HG02938 (cell line): ENCODE measurements around the gene PLPPR5.

Experiments
- ATAC-seq: cut with Tn5 transposase; IDR thresholded peaks from one replicate; pipeline ENCODE4 v1.9.1; 2021; ENCODE audit warnings: mild to moderate bottlenecking, moderate library complexity; ENCODE audit not compliant: unreplicated experiment

The PLPPR5 gene

GRCh38 chr1:98860329-98860728, 144.3 kb downstream of the PLPPR5 start:
- no peak for ATAC-seq

DNA sequence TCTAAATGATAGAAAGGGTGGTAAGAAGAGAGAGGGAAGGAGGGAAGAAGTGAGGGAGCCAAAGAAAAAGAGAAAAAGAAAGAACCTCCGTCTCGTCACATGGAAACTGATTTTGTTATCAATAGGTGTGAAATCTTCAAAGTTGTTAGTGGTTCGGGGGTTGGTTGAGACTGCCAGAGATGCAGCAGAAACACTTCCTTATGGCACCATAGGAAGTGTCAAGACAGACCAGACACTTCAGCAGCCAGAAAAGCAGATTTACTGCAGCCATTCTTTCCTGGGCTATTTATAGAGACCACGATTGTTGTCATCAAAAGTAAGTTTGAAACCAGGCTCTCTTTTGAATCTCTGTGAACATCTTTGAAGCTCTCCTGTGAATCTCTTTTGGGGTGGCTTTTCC, 150.5 kb downstream of the PLPPR5 start:
- ATAC-seq: no peak

GRCh38 chr1:98849969-98850636, 154.6 kb downstream of the PLPPR5 start:
- peak; percentile 87 for ATAC-seq

- ATAC-seq: no peak
These were observed 162.4 kb downstream of the PLPPR5 start for GRCh38 chr1:98842241-98842640.
